ENCODE data around the gene SH3PXD2A. TPM values are rescaled to one million over a fixed set of nuclear protein-coding genes. Genes with fewer than 3 reads are reported as not detected.

The SH3PXD2A gene
- total RNA-seq, 1 experiment from 2014 or later, result 6.3 TPM

- Histone ChIP-seq H3K9me3 (no peaks in the 10 kb centered on the region), H3K36me3 (ENCODE audit: control insufficient read depth, insufficient read depth, low read length) (peaks cover 2% of the 10 kb centered on the region; the same call in 1 of the 2 replicates), H3K4me3 (ENCODE audit: low read depth, low read length) (no peak overlapping the region), H3K27me3 (replicated peaks; ENCODE audit: control insufficient read depth, insufficient read depth, low read length) (no peaks in the 10 kb centered on the region), H3K4me1 (peaks cover 15% of the 10 kb centered on the region)
- TF ChIP-seq, protein P1, sequence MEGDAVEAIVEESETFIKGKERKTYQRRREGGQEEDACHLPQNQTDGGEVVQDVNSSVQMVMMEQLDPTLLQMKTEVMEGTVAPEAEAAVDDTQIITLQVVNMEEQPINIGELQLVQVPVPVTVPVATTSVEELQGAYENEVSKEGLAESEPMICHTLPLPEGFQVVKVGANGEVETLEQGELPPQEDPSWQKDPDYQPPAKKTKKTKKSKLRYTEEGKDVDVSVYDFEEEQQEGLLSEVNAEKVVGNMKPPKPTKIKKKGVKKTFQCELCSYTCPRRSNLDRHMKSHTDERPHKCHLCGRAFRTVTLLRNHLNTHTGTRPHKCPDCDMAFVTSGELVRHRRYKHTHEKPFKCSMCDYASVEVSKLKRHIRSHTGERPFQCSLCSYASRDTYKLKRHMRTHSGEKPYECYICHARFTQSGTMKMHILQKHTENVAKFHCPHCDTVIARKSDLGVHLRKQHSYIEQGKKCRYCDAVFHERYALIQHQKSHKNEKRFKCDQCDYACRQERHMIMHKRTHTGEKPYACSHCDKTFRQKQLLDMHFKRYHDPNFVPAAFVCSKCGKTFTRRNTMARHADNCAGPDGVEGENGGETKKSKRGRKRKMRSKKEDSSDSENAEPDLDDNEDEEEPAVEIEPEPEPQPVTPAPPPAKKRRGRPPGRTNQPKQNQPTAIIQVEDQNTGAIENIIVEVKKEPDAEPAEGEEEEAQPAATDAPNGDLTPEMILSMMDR (IDR thresholded peaks at IDR 0.05; ENCODE audit: insufficient read depth in 1 of 2, low read depth in 1 of 2, low read length in 1 of 2, severe bottlenecking in 1 of 2, unreplicated experiment in 1 of 2), result no peak
- Mint-ChIP-seq H3K27me3 (ENCODE audit: insufficient read depth, unreplicated experiment) (no peaks in the 10 kb centered on the region), H3K4me3 (ENCODE audit: unreplicated experiment) (no peak overlapping the region), H3K36me3 (ENCODE audit: insufficient read depth, unreplicated experiment) (no peaks in the 10 kb centered on the region), H3K27ac (ENCODE audit: unreplicated experiment) (no peak overlapping the region), H3K9me3 (ENCODE audit: unreplicated experiment) (no peaks in the 10 kb centered on the region), H3K4me1 (ENCODE audit: low read depth, unreplicated experiment) (peaks cover 20% of the 10 kb centered on the region)
- POLR2A ChIA-PET, result no interaction called here
- CTCF ChIA-PET, result no interaction called here
- DNase-seq, result no peak
- intact Hi-C loops (cut with micrococcal nuclease; ENCODE audit: unreplicated experiment), result loop anchor here (10.0 kb wide), 1 partner anchor 256 kb away; no protein-coding TSS in a partner anchor
- BruUV-seq (replicated peaks), result no TSS peak
These were observed 4.8 kb downstream of the SH3PXD2A start for GRCh38 chr10:103850572-103850895.

DNA sequence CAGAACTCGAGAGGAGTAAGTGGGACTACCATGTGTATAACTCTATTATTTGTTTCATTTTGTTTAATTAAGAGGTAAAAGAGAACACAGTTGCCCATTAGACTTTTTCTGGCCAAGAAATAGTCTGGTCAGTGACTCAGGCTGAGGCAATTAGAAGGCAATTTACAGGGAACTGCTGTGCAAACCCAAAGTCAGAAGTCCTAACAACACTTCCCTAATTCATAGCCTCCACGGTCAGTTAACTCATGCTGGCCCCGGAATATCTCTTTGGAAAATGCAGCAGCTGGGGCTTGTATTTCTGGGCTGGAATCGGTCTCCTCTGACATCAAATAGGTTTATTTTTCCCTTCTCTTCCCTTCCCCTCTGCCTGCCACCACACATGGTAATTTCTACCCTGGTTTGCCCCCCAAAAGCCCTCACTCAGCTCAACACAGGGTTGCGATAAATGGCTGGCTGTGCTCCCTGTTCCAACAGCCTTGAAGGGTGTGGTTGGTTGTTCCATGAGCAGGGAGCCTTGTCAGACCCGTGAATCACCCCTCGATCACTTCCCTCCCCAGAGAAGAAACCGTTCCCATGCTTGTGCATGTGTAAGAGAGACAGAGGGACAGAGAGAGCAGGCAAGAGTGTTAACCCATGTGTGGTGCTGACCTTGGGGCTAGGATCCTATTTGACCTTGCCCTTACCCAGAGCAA is 5.3 kb downstream of the SH3PXD2A start:
- BruUV-seq (replicated peaks), result no TSS peak
- peak in 1 of 2 experiments; percentile 6 for DNase-seq
- Histone ChIP-seq H3K36me3 (ENCODE audit: control insufficient read depth, insufficient read depth, low read length) (peaks cover 2% of the 10 kb centered on the region; the same call in 1 of the 2 replicates), H3K4me3 (ENCODE audit: low read depth, low read length) (no peak overlapping the region), H3K4me1 (peaks cover 15% of the 10 kb centered on the region), H3K9me3 (no peaks in the 10 kb centered on the region), H3K27me3 (replicated peaks; ENCODE audit: control insufficient read depth, insufficient read depth, low read length) (no peaks in the 10 kb centered on the region)
- Mint-ChIP-seq H3K9me3 (ENCODE audit: unreplicated experiment) (no peaks in the 10 kb centered on the region), H3K27ac (ENCODE audit: unreplicated experiment) (no peak overlapping the region), H3K27me3 (ENCODE audit: insufficient read depth, unreplicated experiment) (no peaks in the 10 kb centered on the region), H3K4me3 (ENCODE audit: unreplicated experiment) (no peak overlapping the region), H3K4me1 (ENCODE audit: low read depth, unreplicated experiment) (peaks cover 23% of the 10 kb centered on the region), H3K36me3 (ENCODE audit: insufficient read depth, unreplicated experiment) (no peaks in the 10 kb centered on the region)
- intact Hi-C loops (cut with micrococcal nuclease; ENCODE audit: unreplicated experiment), result loop anchor here (10.0 kb wide), 1 partner anchor 255 kb away; no protein-coding TSS in a partner anchor
- TF ChIP-seq, protein P1 (IDR thresholded peaks at IDR 0.05; ENCODE audit: insufficient read depth in 1 of 2, low read depth in 1 of 2, low read length in 1 of 2, severe bottlenecking in 1 of 2, unreplicated experiment in 1 of 2), result no peak
- ChIA-PET CTCF (no interaction called here), POLR2A (no interaction called here)

DNA sequence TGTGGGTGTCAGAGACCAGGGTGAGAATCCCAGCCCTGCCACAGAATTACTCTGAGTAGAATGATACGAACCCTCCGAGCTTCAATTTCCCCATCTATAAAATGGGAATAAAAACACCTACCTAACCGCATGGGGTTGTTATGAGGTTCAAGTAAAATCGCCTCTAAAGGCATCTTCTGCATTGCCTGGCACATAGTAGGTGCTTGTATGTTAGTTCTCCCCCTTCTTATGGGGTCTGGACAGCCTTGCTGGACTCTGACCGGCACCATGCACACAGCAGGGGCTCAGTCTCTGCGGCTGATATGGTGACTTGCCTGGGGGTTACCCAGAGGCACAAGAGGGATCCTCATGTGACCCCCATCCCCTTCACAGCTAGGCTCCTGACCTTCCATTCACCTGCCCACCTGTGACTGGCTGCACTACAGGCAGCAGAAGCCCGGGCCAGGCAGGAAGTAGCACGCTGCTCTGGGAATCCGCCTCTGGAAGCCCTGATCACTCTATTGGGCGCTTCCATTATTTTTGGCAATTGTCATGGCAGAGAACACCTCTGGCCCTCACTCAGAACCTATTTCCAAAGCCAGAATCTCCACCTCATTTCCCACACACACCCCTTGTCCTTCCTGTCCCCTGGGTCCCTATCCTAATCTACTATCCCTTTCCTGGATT is 6.0 kb downstream of the SH3PXD2A start:
- Mint-ChIP-seq H3K9me3 (ENCODE audit: unreplicated experiment) (no peaks in the 10 kb centered on the region), H3K27me3 (ENCODE audit: insufficient read depth, unreplicated experiment) (no peaks in the 10 kb centered on the region), H3K27ac (ENCODE audit: unreplicated experiment) (no peak overlapping the region), H3K4me3 (ENCODE audit: unreplicated experiment) (no peak overlapping the region), H3K4me1 (ENCODE audit: low read depth, unreplicated experiment) (peaks cover 21% of the 10 kb centered on the region), H3K36me3 (ENCODE audit: insufficient read depth, unreplicated experiment) (no peaks in the 10 kb centered on the region)
- Histone ChIP-seq H3K9me3 (no peaks in the 10 kb centered on the region), H3K4me1 (peaks cover 8% of the 10 kb centered on the region), H3K36me3 (ENCODE audit: control insufficient read depth, insufficient read depth, low read length) (peaks cover 2% of the 10 kb centered on the region), H3K27me3 (replicated peaks; ENCODE audit: control insufficient read depth, insufficient read depth, low read length) (no peaks in the 10 kb centered on the region), H3K4me3 (ENCODE audit: low read depth, low read length) (no peak overlapping the region)
- BruUV-seq (replicated peaks), result no TSS peak
- intact Hi-C loops (cut with micrococcal nuclease; ENCODE audit: unreplicated experiment), result no loop called here
- DNase-seq, result peak in 1 of 2 experiments; percentile 12
- TF ChIP-seq, protein P1 (IDR thresholded peaks at IDR 0.05; ENCODE audit: insufficient read depth in 1 of 2, low read depth in 1 of 2, low read length in 1 of 2, severe bottlenecking in 1 of 2, unreplicated experiment in 1 of 2), result no peak
- ChIA-PET CTCF (interaction anchor here (2.7 kb wide), 1 partner anchor 15 kb away, joined by 6 read pairs; no protein-coding TSS in a partner anchor), POLR2A (interaction anchor here (0.6 kb wide), 1 partner anchor 56 kb away, joined by 3 read pairs; no protein-coding TSS in a partner anchor)

Measured in Caco-2 (cell line).